H1 (cell line): ENCODE results near the gene TMEM238.
"Not testable (repeated sequence)": the region's sequence is repeated elsewhere in the genome, so short reads cannot be mapped to it uniquely, and the experiment has no call there.

Experiments used
- BACH1 ChIP-seq: IDR thresholded peaks from 2 replicates; pipeline ENCODE4 v1.6.1; 2012; ENCODE audit warnings: low read length, improper control_type of control experiment
- EP300 ChIP-seq, 2 experiments: IDR thresholded peaks; 1 replicate in 1 of 2; 2 replicates in 1 of 2; pipeline ENCODE4 v1.6.1; 2011 to 2012; ENCODE audit warnings: low read depth in 2 of 2, low read length in 2 of 2, mild to moderate bottlenecking in 2 of 2, borderline replicate concordance in 1 of 2, inconsistent platforms in 1 of 2, moderate library complexity in 1 of 2
- HDAC6 ChIP-seq: IDR thresholded peaks from one replicate; pipeline ENCODE4 v1.7.1; 2012; ENCODE audit warnings: low read depth, mild to moderate bottlenecking, inconsistent platforms, low read length, moderate library complexity
- JUND ChIP-seq: IDR thresholded peaks from 2 replicates; pipeline ENCODE4 v1.6.1; 2011; ENCODE audit warnings: mild to moderate bottlenecking, improper control_type of control experiment, low read length
- POLR2A ChIP-seq, 2 experiments: IDR thresholded peaks; 1 replicate in 1 of 2; 2 replicates in 1 of 2; pipeline ENCODE4 v1.6.1; 2011; ENCODE audit warnings: low read depth in 2 of 2, low read length in 2 of 2, mild to moderate bottlenecking in 2 of 2; ENCODE audit errors: control extremely low read depth in 1 of 2
- POLR2AphosphoS5 ChIP-seq: IDR thresholded peaks from 2 replicates; pipeline ENCODE4 v1.6.1; 2011; ENCODE audit warnings: low read depth, low read length
- SUZ12 ChIP-seq: fragments of 200-600 bp; sonication (generic); IDR thresholded peaks from 2 replicates; pipeline ENCODE4 v1.6.1; 2012; ENCODE audit warnings: mild to moderate bottlenecking, inconsistent platforms, low read length, moderate library complexity, mixed read lengths
- TBP ChIP-seq: IDR thresholded peaks from 2 replicates; pipeline ENCODE4 v1.6.1; 2011; ENCODE audit warnings: low read depth, low read length, improper control_type of control experiment
- TCF12 ChIP-seq: IDR thresholded peaks from 2 replicates; pipeline ENCODE4 v1.6.1; 2011; ENCODE audit warnings: low read depth, mild to moderate bottlenecking, low read length
- TF ChIP-seq, protein P1 (sequence below), 3 experiments: IDR thresholded peaks; 1 replicate in 2 of 3; 2 replicates in 1 of 3; pipeline versions ENCODE4 v1.5.1 to v1.6.1; 2011; ENCODE audit warnings: low read length in 3 of 3, mild to moderate bottlenecking in 3 of 3, inconsistent platforms in 2 of 3, low read depth in 1 of 3, moderate library complexity in 1 of 3; ENCODE audit not compliant: insufficient read depth in 1 of 3; ENCODE audit errors: control extremely low read depth in 1 of 3

DNA sequence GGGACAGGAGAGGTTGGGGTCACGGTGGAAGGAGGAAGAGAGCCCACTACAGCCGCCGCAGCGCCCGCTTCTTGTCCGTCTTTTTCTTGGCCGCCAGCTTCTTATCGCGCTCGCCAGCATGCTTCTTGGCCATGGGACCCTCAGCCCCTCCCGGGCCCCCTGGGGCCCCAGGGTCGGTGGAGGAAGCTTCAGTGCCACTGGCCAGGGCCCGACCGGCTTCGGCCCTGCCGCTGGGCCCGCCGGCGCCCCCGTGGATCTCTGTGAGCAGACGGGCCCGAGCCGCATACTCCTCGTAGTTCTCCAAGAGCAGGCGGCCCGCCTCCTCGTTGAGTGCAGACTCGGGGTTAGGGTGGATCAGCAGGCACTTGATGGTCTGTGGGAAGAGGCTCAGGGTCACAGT is 17.3 kb upstream of the TMEM238 start:
- not testable (repeated sequence) for TF ChIP-seq EP300 (IDR thresholded peaks at IDR 0.05; ENCODE audit: borderline replicate concordance in 1 of 2, low read depth in 2 of 2, low read length in 2 of 2); POLR2A (IDR thresholded peaks at IDR 0.05; ENCODE audit: control extremely low read depth in 1 of 2, low read depth in 2 of 2, low read length in 2 of 2); TCF12; BACH1; TBP; HDAC6; SUZ12; POLR2AphosphoS5; JUND
- TF ChIP-seq, protein P1, sequence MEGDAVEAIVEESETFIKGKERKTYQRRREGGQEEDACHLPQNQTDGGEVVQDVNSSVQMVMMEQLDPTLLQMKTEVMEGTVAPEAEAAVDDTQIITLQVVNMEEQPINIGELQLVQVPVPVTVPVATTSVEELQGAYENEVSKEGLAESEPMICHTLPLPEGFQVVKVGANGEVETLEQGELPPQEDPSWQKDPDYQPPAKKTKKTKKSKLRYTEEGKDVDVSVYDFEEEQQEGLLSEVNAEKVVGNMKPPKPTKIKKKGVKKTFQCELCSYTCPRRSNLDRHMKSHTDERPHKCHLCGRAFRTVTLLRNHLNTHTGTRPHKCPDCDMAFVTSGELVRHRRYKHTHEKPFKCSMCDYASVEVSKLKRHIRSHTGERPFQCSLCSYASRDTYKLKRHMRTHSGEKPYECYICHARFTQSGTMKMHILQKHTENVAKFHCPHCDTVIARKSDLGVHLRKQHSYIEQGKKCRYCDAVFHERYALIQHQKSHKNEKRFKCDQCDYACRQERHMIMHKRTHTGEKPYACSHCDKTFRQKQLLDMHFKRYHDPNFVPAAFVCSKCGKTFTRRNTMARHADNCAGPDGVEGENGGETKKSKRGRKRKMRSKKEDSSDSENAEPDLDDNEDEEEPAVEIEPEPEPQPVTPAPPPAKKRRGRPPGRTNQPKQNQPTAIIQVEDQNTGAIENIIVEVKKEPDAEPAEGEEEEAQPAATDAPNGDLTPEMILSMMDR (IDR thresholded peaks at IDR 0.05; ENCODE audit: control extremely low read depth in 1 of 3, insufficient read depth in 1 of 3, low read depth in 1 of 3, low read length in 3 of 3), result not testable (repeated sequence)
